H1 (cell line): Measurements from ENCODE around the gene PDZD2. TPM values are rescaled to one million over a fixed set of nuclear protein-coding genes. Genes with fewer than 3 reads are reported as not detected.
A peak's percentile ranks its signal among the peaks of the same experiment; 100 is the strongest.

ENCODE experiments used
- CTCF ChIA-PET: fragments of 300-600 bp; sonication (Branson Sonifier 250); formaldehyde crosslinking; loops from one replicate; lab custom pipeline; 2021; ENCODE audit not compliant: partially characterized antibody; lab: Charles Lee
- POLR2A ChIA-PET: fragments of 300-600 bp; sonication (Branson Sonifier 250); formaldehyde crosslinking; loops from one replicate; lab custom pipeline; 2021; ENCODE audit warnings: inconsistent platforms; ENCODE audit not compliant: partially characterized antibody; lab: Charles Lee
- DNase-seq, 2 experiments: peaks; one replicate each; pipeline versions ENCODE4 v3.0.0 to v3.0.0-alpha.2; 2010 to 2022; ENCODE audit warnings: low spot score in 2 of 2, low read depth in 1 of 2, mixed read lengths in 1 of 2
- FAIRE-seq: peaks from 2 replicates; lab custom pipeline; 2011; peaks lifted over from hg19 to GRCh38; lab: Jason Lieb, UNC
- H2AFZ ChIP-seq: 2 replicates; pipeline ENCODE4 v1.8.1; 2012; ENCODE audit warnings: low read length, inconsistent platforms
- H2AK5ac ChIP-seq: 2 replicates; pipeline ENCODE4 v1.6.1; 2013; ENCODE audit warnings: low read depth, low read length
- H2BK120ac ChIP-seq: replicated peaks from 2 replicates; pipeline ENCODE3; 2013; ENCODE audit warnings: low read depth, low read length, inconsistent platforms
- H2BK12ac ChIP-seq: 2 replicates; pipeline ENCODE4 v1.6.1; 2013; ENCODE audit warnings: low read depth, low read length
- H2BK15ac ChIP-seq: 2 replicates; pipeline ENCODE4 v1.6.1; 2013; ENCODE audit warnings: low read length
- H2BK20ac ChIP-seq: 2 replicates; pipeline ENCODE4 v1.6.1; 2013; ENCODE audit warnings: low read length
- H2BK5ac ChIP-seq: 2 replicates; pipeline ENCODE4 v1.6.1; 2013; ENCODE audit warnings: low read depth, low read length
- H3K14ac ChIP-seq: 2 replicates; pipeline ENCODE4 v1.6.1; 2013; ENCODE audit warnings: inconsistent platforms; ENCODE audit not compliant: insufficient read length
- H3K18ac ChIP-seq: 2 replicates; pipeline ENCODE4 v1.6.1; 2013; ENCODE audit warnings: low read length; ENCODE audit errors: extremely low read depth
- H3K23ac ChIP-seq: 2 replicates; pipeline ENCODE4 v1.6.1; 2013; ENCODE audit warnings: inconsistent platforms; ENCODE audit not compliant: insufficient read length
- H3K23me2 ChIP-seq: 2 replicates; pipeline ENCODE4 v1.6.1; 2013; ENCODE audit warnings: low read depth, low read length
- H3K27ac ChIP-seq: 2 replicates; pipeline ENCODE4 v1.6.1; 2011; ENCODE audit warnings: low read depth, low read length, inconsistent platforms
- H3K27me3 ChIP-seq, 4 experiments: replicated peaks in 1 of 4; 1 replicate in 1 of 4; 2 replicates in 3 of 4; pipeline versions ENCODE4 v1.6.1 to v1.8.1; 2011 to 2013; ENCODE audit warnings: low read length in 3 of 4, mild to moderate bottlenecking in 3 of 4, inconsistent platforms in 2 of 4, mixed read lengths in 2 of 4, moderate library complexity in 1 of 4; ENCODE audit not compliant: control insufficient read depth in 3 of 4, insufficient read depth in 3 of 4; ENCODE audit errors: extremely low read depth in 1 of 4
- H3K36me3 ChIP-seq, 4 experiments: 2 replicates each; pipeline versions ENCODE4 v1.6.1 to v1.8.1; 2011 to 2013; ENCODE audit warnings: mild to moderate bottlenecking in 4 of 4, low read length in 3 of 4, moderate library complexity in 2 of 4, control low read depth in 1 of 4, inconsistent platforms in 1 of 4; ENCODE audit not compliant: insufficient read depth in 4 of 4, control insufficient read depth in 2 of 4
- H3K4ac ChIP-seq: replicated peaks from 2 replicates; pipeline ENCODE3; 2013; ENCODE audit warnings: low read length, low read depth, mixed read lengths, inconsistent platforms; ENCODE audit not compliant: insufficient read length
- H3K4me1 ChIP-seq, 4 experiments: replicated peaks in 1 of 4; 1 replicate in 1 of 4; 2 replicates in 3 of 4; pipeline versions ENCODE4 v1.6.1 to v1.8.1; 2011 to 2013; ENCODE audit warnings: low read length in 3 of 4, inconsistent platforms in 2 of 4, mixed read lengths in 1 of 4; ENCODE audit not compliant: insufficient read depth in 4 of 4, control insufficient read depth in 3 of 4
- H3K4me2 ChIP-seq, 2 experiments: 2 replicates each; pipeline versions ENCODE4 v1.6.1 to v1.8.1; 2011 to 2013; ENCODE audit warnings: low read depth in 2 of 2, low read length in 2 of 2, control low read depth in 1 of 2, inconsistent platforms in 1 of 2, mild to moderate bottlenecking in 1 of 2; ENCODE audit not compliant: insufficient read depth in 1 of 2
- H3K4me3 ChIP-seq, 4 experiments: fragments of 200-600, 300-600 bp in 1 of 4; sonication (generic), shearing (Covaris generic), sonication (Bioruptor Twin) in 1 of 4; 2 replicates each; pipeline versions ENCODE4 v1.5.1 to v1.8.1; 2011 to 2016; ENCODE audit warnings: low read length in 4 of 4, low read depth in 3 of 4, control low read depth in 2 of 4, inconsistent platforms in 2 of 4, mild to moderate bottlenecking in 2 of 4, mixed read lengths in 1 of 4, moderate library complexity in 1 of 4; ENCODE audit not compliant: insufficient read depth in 2 of 4; ENCODE audit errors: extremely low read depth in 1 of 4
- H3K56ac ChIP-seq: replicated peaks from 2 replicates; pipeline ENCODE3; 2013; ENCODE audit warnings: low read depth, mild to moderate bottlenecking, mixed read lengths, low read length, inconsistent platforms; ENCODE audit not compliant: insufficient read length
- H3K79me1 ChIP-seq: 2 replicates; pipeline ENCODE4 v1.6.1; 2013; ENCODE audit warnings: low read depth, low read length, control low read depth
- H3K79me2 ChIP-seq, 2 experiments: 2 replicates each; pipeline versions ENCODE4 v1.6.1 to v1.8.1; 2012 to 2013; ENCODE audit warnings: low read length in 2 of 2, mild to moderate bottlenecking in 2 of 2, inconsistent platforms in 1 of 2; ENCODE audit not compliant: insufficient read depth in 2 of 2, control insufficient read depth in 1 of 2
- H3K9ac ChIP-seq, 4 experiments: replicated peaks in 1 of 4; 1 replicate in 1 of 4; 2 replicates in 3 of 4; pipeline versions ENCODE4 v1.6.1 to v1.8.1; 2011 to 2013; ENCODE audit warnings: low read depth in 3 of 4, low read length in 3 of 4, control low read depth in 2 of 4, mild to moderate bottlenecking in 2 of 4, moderate library complexity in 2 of 4, inconsistent platforms in 1 of 4; ENCODE audit errors: extremely low read depth in 1 of 4
- H3K9me3 ChIP-seq, 2 experiments: 2 replicates each; pipeline versions ENCODE4 v1.6.1 to v1.8.1; 2012 to 2013; ENCODE audit warnings: mild to moderate bottlenecking in 2 of 2, moderate library complexity in 2 of 2, control low read depth in 1 of 2, inconsistent platforms in 1 of 2, low read depth in 1 of 2, low read length in 1 of 2, mixed read lengths in 1 of 2; ENCODE audit not compliant: insufficient read depth in 2 of 2
- H4K20me1 ChIP-seq, 2 experiments: replicated peaks in 1 of 2; 2 replicates each; pipeline versions ENCODE3 to v1.8.1; 2011 to 2013; ENCODE audit warnings: inconsistent platforms in 2 of 2, low read length in 2 of 2, mild to moderate bottlenecking in 1 of 2; ENCODE audit not compliant: insufficient read depth in 2 of 2, control insufficient read depth in 1 of 2
- H4K5ac ChIP-seq: 2 replicates; pipeline ENCODE4 v1.6.1; 2013; ENCODE audit warnings: low read length, low read depth, mixed read lengths, inconsistent platforms; ENCODE audit not compliant: insufficient read length
- H4K8ac ChIP-seq: 2 replicates; pipeline ENCODE4 v1.8.0; 2013; ENCODE audit warnings: mild to moderate bottlenecking, moderate library complexity, low read length, inconsistent platforms; ENCODE audit not compliant: insufficient read depth; ENCODE audit errors: extremely low read depth
- H4K91ac ChIP-seq: replicated peaks from 2 replicates; pipeline ENCODE3; 2013; ENCODE audit warnings: low read length, mixed read lengths, inconsistent platforms; ENCODE audit not compliant: insufficient read length
- ASH2L ChIP-seq: fragments of 200-600, 300-600 bp; sonication (generic); IDR thresholded peaks from one replicate; pipeline ENCODE4 v1.7.1; 2017; ENCODE audit warnings: low read length
- FOSL1 ChIP-seq: IDR thresholded peaks from 2 replicates; pipeline ENCODE4 v1.6.1; 2011; ENCODE audit warnings: mild to moderate bottlenecking, low read depth, low read length, moderate library complexity; ENCODE audit not compliant: insufficient read depth
- GABPA ChIP-seq: IDR thresholded peaks from 2 replicates; pipeline ENCODE4 v1.6.1; 2011; ENCODE audit warnings: mild to moderate bottlenecking, low read length, moderate library complexity, borderline replicate concordance; ENCODE audit not compliant: insufficient read depth
- SIN3A ChIP-seq, 2 experiments: IDR thresholded peaks in 1 of 2; conservative IDR thresholded peaks in 1 of 2; 2 replicates each; pipeline ENCODE4 v1.6.1; 2011 to 2012; ENCODE audit warnings: low read length in 2 of 2, improper control_type of control experiment in 1 of 2, low read depth in 1 of 2, mild to moderate bottlenecking in 1 of 2
- SP2 ChIP-seq: IDR thresholded peaks from 2 replicates; pipeline ENCODE4 v1.6.1; 2012; ENCODE audit warnings: mild to moderate bottlenecking, low read length, inconsistent platforms
- SUZ12 ChIP-seq: fragments of 200-600 bp; sonication (generic); IDR thresholded peaks from 2 replicates; pipeline ENCODE4 v1.6.1; 2012; ENCODE audit warnings: mild to moderate bottlenecking, inconsistent platforms, low read length, moderate library complexity, mixed read lengths
- ZNF274 ChIP-seq: IDR thresholded peaks from 2 replicates; pipeline ENCODE4 v1.7.0; 2012; ENCODE audit warnings: low read length, borderline replicate concordance; ENCODE audit errors: extremely low read depth
- WGBS, 2 experiments: shearing (Covaris generic) in 1 of 2; methylation state at CpG; one replicate each; pipeline versions ENCODE4 v1.1.6 to v1.1.7; 2013 to 2015; ENCODE audit warnings: low lambda C conversion rate in 2 of 2, mixed read lengths in 2 of 2, inconsistent platforms in 1 of 2, low coverage in 1 of 2, missing lambda C conversion rate in 1 of 2; ENCODE audit not compliant: insufficient replicate concordance in 2 of 2, insufficient coverage in 1 of 2, insufficient read length in 1 of 2; ENCODE audit errors: extremely low coverage in 1 of 2, missing lambda C conversion rate in 1 of 2; 5-methylcytosine and 5-hydroxymethylcytosine counted together
- polyA plus RNA-seq, 7 experiments: library from polyadenylated mRNA; depleted of rRNA in 3 of 7; stranded (reverse) in 5 of 7; unstranded in 2 of 7; fragments of >200 nt in 5 of 7; fragments of 200-250 nt in 2 of 7; gene quantifications; 1 replicate in 5 of 7; 2 replicates in 1 of 7; 4 replicates in 1 of 7; pipeline versions ENCODE4 v1.2.1 to v1.2.3, GENCODE V29; 2011 to 2013; ENCODE audit warnings: missing spikeins in 2 of 7, mixed read lengths in 2 of 7
- total RNA-seq: library from RNA; stranded (reverse); fragmentation: NEBNext Ultra II Directional; extraction: Animal tissue kit (Norgen Biotek cat#: 25700); gene quantifications from 2 replicates; pipeline ENCODE4 v1.2.1, GENCODE V29; 2021

Gene PDZD2
- total and polyA plus RNA-seq, 2 of the 8 experiments (the other 6 are each of a cell fraction or from before 2014, with no cell fraction given): 1.2 to 6.8 TPM

DNA sequence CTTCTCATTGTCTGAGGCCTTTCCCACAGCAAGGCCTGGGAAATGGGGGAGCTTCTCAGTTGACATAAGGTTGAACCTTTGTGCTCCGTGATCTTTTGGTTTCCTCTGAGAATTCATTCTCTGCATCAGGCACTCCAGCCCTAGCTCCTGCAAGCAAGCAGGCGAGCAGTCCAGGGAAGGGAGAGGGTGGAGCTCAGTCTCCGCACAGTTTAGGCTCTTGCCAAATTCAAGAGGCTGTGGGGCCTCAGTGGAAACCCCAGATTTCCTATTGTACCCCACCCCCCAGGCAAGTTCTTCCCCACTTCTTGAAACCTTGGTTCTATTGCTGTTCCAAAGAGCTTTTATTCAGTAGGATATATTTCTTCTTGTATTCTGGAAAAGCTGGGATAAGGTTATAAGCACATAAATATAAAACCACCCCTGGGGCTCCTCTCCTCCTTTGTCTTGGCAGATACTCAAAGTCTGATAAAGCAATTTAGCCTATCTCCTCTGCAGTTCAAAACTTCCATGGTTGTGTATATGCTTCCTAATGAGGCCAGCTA is 147.2 kb downstream of the PDZD2 start:
- ChIA-PET CTCF (interaction anchor here (0.6 to 2.0 kb wide), 7 partner anchors 9 to 758 kb away, joined by 3 to 8 read pairs (median 4); no protein-coding TSS in a partner anchor), POLR2A (no interaction called here)
- no peak overlapping the region for H3K23ac ChIP-seq
- H3K79me1 ChIP-seq: no peaks in the 10 kb centered on the region
- H3K79me2 ChIP-seq: no peaks in the 10 kb centered on the region
- TF ChIP-seq SUZ12 (no peak), GABPA (no peak), SIN3A (conservative IDR thresholded peaks at IDR 0.05 in 1 of 2, IDR thresholded peaks at IDR 0.05 in 1 of 2; ENCODE audit: low read depth in 1 of 2, low read length in 2 of 2) (no peak), FOSL1 (no peak), ASH2L (no peak), SP2 (no peak), ZNF274 (no peak)
- no peak overlapping the region for H2BK120ac ChIP-seq
- H2BK12ac ChIP-seq: no peak overlapping the region
- H2BK5ac ChIP-seq: no peak overlapping the region
- no peaks in the 10 kb centered on the region for H3K36me3 ChIP-seq
- 81% methylated on average over 3 of the region's 3 CpGs; no CpG with 5 or more reads in 1 of the 2 experiments for WGBS, 2 experiments
- H3K27me3 ChIP-seq: no peaks in the 10 kb centered on the region
- DNase-seq: no peak
- H3K23me2 ChIP-seq: no peaks in the 10 kb centered on the region
- no peaks in the 10 kb centered on the region for H4K20me1 ChIP-seq
- no peaks in the 10 kb centered on the region for H3K9me3 ChIP-seq
- H4K91ac ChIP-seq: no peak overlapping the region
- no peak overlapping the region for H4K5ac ChIP-seq
- no peak overlapping the region for H4K8ac ChIP-seq
- no peak overlapping the region for H2AK5ac ChIP-seq
- no peak overlapping the region for H3K56ac ChIP-seq
- H2AFZ ChIP-seq: 0 out of 2 replicates have a peak overlapping the region, but pooled peaks have one; percentile 32
- no peak overlapping the region for H3K9ac ChIP-seq
- no peak overlapping the region for H3K27ac ChIP-seq
- H3K4me1 ChIP-seq: peaks cover 0 to 3% (median 0%) of the 10 kb centered on the region in 4 experiments; a peak in 1 of 7 replicates
- H2BK20ac ChIP-seq: no peak overlapping the region
- no peak overlapping the region for H3K4me3 ChIP-seq
- no peak overlapping the region for H2BK15ac ChIP-seq
- H3K14ac ChIP-seq: no peak overlapping the region
- no peak for FAIRE-seq
- H3K4me2 ChIP-seq: no peak overlapping the region
- H3K18ac ChIP-seq: no peak overlapping the region
- H3K4ac ChIP-seq: no peak overlapping the region
